T-helper 2 cell treated with Interferon-gamma antibody and Interleukin-4, amounts not matched to agents 5 μg/mL and 100 μg/mL, for 36 hours (primary cell): ENCODE data around the gene NRG2.

Source experiments
- DNase-seq: peaks from one replicate; pipeline ENCODE4 v3.0.0; 2021; ENCODE audit warnings: low spot score
- H3K27ac Mint-ChIP-seq: one replicate; pipeline ENCODE4 v1.8.0; 2021; ENCODE audit warnings: mild to moderate bottlenecking, mixed read lengths
- H3K27me3 Mint-ChIP-seq: one replicate; pipeline ENCODE4 v1.8.0; 2021; ENCODE audit warnings: low read depth, mixed read lengths
- H3K36me3 Mint-ChIP-seq: one replicate; pipeline ENCODE4 v1.8.0; 2021; ENCODE audit warnings: low read depth, mixed read lengths
- H3K4me1 Mint-ChIP-seq: one replicate; pipeline ENCODE4 v1.8.0; 2021; ENCODE audit warnings: low read depth, mixed read lengths
- H3K4me3 Mint-ChIP-seq: one replicate; pipeline ENCODE4 v1.8.0; 2022; ENCODE audit warnings: mild to moderate bottlenecking, moderate library complexity, mixed read lengths
- H3K9me3 Mint-ChIP-seq: one replicate; pipeline ENCODE4 v1.8.0; 2021; ENCODE audit warnings: mixed read lengths

NRG2 gene

DNA sequence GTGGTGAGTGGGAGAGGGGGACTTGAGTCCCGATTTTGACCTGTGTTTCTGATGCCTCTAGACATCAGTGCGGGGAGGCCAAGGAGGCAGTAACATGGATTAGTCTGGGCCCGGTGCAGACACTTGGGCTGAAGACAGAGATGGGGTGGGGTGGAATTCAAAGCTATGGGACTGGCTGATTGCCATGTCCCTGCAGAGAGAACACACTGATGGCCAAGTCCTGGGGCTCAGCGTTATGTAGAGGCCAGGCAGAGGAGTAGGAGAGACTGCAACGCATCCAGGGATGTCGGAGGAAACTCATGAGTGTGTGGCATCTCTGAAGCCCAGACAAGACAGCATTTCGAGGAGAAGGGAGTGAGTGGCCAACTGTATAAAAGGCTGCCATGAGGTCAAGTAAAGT, 217.4 kb downstream of the NRG2 start:
- H3K36me3 Mint-ChIP-seq: no peaks in the 10 kb centered on the region
- H3K27ac Mint-ChIP-seq: no peak overlapping the region
- no peaks in the 10 kb centered on the region for H3K9me3 Mint-ChIP-seq
- H3K4me3 Mint-ChIP-seq: no peak overlapping the region
- peaks cover 5% of the 10 kb centered on the region for H3K27me3 Mint-ChIP-seq
- no peak for DNase-seq
- no peaks in the 10 kb centered on the region for H3K4me1 Mint-ChIP-seq

DNA sequence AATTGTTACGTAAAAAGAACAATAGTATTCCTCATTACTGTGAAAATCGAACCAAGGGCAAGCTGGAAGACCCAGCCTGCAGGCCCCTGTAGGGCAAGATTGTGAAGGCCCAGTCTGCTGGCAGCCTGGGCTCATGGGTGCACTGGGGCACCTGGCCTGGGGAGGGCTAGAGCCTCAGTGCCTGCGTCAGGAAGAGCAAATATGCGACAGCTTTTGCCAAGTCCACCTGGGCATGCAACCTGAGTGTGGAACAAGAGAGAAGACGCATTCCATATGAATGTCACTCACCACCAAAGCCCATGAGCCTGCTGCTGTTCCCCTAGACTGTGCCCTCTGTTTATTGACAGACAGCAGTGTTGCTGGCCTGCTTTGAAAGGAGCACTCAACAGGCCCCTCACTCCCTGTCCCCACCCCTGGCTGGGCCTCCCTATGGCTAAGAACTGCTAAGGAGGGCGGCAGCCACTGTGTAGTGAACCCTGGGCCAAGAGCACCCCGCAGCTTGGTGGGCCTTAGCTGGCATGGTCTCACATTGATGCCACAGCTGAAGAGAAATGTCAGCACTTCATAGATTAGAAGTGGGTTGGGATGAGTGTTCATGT, 219.2 kb downstream of the NRG2 start:
- Mint-ChIP-seq H3K27ac (no peak overlapping the region), H3K9me3 (peaks cover 1% of the 10 kb centered on the region), H3K4me3 (no peak overlapping the region), H3K4me1 (no peaks in the 10 kb centered on the region), H3K36me3 (no peaks in the 10 kb centered on the region), H3K27me3 (peaks cover 5% of the 10 kb centered on the region)
- no peak for DNase-seq

DNA sequence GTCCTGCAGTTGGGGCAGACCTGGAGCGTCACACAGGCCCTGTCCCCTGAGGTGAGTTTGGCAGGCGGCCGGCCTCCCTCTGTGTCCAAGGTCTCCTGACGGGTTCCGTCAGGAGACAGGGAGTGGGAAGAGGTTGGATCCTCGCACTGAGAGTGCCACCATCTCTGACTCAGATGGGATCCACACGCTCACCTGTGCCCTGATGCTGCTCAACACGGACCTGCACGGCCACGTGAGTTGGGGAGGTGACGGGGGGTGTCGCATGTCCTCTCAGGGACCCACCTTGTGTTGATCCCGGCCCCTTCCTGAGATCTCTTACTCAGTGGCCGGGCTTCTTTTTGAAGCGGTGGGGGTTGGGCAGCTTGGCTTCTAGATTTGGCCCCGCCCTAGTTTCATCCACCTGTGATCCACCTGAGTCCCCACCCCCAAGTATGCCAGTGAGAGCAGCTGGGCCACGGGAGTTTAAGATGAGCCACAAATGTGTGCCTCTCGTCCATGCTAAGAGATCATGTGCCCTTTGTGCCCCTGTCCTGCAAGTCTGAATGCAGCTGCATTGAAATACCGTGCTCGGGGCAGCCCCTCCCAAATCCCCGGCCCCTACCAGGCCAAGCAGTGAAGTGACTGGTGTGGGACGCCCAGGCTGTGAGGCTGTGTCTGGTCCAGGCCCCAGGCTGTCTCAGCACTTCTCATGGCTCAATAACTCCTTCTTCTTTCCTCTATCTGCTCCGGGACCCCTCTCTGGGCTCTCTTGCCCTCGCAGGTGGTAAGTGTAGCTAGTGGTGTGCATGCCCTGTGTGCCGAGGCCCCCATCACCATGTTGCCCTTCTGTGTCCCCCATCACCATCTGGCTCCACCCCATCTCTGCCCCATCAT, 220.3 kb downstream of the NRG2 start:
- DNase-seq: no peak
- Mint-ChIP-seq H3K27me3 (peaks cover 5% of the 10 kb centered on the region), H3K9me3 (peaks cover 6% of the 10 kb centered on the region), H3K27ac (no peak overlapping the region), H3K4me1 (no peaks in the 10 kb centered on the region), H3K4me3 (no peak overlapping the region), H3K36me3 (no peaks in the 10 kb centered on the region)

DNA sequence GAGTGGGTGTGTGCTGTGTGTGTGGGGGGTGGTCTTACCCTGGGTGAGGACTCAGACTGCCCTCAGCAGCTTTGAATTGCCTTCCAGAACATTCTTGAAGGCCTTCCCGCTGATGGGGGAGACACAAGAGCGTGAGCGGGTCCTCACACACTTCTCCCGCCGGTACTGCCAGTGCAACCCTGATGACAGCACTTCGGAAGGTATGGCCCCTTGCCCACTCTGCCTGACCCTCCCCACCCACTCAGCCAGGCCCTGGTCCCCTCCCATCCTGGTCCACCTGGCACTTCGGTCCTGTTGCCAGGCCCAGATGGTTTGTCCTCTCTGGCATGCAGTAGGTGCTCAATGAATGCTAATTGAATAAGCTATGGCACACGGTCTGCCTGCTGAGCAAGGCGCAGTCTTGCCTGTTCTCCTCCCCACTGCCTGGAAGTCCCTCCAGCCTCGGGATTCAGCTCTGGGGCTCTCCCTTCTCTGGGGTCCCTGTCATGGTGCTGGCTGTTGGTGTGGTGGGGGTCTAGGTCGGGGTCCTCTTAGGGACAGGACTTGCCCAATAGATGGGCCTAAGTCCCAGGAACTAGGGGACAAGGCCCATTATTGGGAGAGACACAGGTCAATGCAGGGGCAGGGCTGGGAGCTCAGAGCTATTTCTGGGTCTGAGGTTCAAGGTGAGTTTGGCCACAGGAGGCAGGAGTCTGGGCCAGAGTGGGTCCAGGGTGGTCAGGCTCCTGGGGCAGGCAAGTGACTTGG, 221.1 kb downstream of the NRG2 start:
- peaks cover 6% of the 10 kb centered on the region for H3K9me3 Mint-ChIP-seq
- H3K36me3 Mint-ChIP-seq: no peaks in the 10 kb centered on the region
- DNase-seq: no peak
- H3K4me3 Mint-ChIP-seq: no peak overlapping the region
- H3K4me1 Mint-ChIP-seq: no peaks in the 10 kb centered on the region
- H3K27ac Mint-ChIP-seq: no peak overlapping the region
- H3K27me3 Mint-ChIP-seq: peaks cover 5% of the 10 kb centered on the region

DNA sequence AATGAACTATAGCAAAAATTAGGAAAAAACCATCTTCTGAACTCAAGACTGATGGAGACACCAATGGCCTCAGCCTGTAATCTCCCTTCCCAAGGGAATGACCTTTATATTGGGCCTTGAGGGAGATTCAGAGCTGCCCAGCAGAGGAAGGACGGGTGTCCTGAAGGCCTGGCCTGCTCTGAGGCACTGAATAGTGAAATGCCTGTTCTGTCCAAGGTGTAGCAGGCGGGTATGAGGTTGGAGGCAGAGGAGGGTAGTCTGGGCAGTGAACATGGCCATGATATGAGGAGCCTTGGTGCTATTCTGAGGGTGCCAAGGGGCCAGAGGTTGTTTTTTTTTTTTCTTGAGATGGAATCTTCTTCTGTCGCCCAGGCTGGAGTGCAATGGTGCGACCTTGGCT, 222.5 kb downstream of the NRG2 start:
- peaks cover 5% of the 10 kb centered on the region for H3K27me3 Mint-ChIP-seq
- no peaks in the 10 kb centered on the region for H3K36me3 Mint-ChIP-seq
- no peaks in the 10 kb centered on the region for H3K4me1 Mint-ChIP-seq
- H3K4me3 Mint-ChIP-seq: no peak overlapping the region
- H3K9me3 Mint-ChIP-seq: peaks cover 6% of the 10 kb centered on the region
- no peak overlapping the region for H3K27ac Mint-ChIP-seq
- no peak for DNase-seq

DNA sequence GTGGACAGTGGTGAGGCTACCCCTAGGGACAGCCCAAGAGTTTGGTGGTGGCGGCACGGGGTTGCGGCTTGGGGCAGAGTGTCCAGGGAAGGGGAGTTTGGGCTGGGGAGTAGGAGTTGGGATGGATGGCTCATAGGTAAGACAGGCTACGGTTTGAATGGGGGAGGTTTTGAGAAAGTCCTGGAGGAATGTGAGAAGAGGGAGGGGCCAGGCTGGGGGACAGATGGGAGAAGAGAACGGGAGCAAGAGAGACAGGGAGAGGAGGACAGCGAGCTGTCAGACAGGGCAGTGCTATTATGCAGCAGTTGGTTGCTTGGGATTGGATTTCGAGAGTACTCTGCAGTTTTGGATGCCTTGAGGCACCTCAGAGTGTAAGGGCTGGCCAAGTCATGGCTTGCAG, 223.0 kb downstream of the NRG2 start:
- no peak for DNase-seq
- H3K4me3 Mint-ChIP-seq: no peak overlapping the region
- no peaks in the 10 kb centered on the region for H3K36me3 Mint-ChIP-seq
- H3K27me3 Mint-ChIP-seq: peaks cover 5% of the 10 kb centered on the region
- no peaks in the 10 kb centered on the region for H3K4me1 Mint-ChIP-seq
- H3K27ac Mint-ChIP-seq: no peak overlapping the region
- H3K9me3 Mint-ChIP-seq: peaks cover 6% of the 10 kb centered on the region

DNA sequence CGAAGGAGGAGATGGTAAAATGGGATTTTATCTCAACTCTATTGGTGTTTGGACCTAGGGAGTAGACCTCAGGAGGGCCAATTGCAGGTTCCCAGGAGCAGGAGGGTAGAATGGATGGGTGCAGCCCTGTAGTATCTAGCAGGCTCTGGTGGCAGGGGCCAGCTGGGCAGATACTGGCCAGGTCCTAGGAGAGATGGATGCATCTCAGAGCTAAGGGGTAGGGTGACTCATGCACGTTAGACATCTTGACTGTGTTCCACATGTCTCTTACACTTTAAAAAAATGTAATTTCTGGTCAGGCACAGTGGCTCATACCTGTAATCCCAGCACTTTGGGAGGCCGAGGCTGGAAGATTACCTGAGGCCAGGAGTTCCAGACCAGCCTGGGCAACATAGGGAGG, 225.1 kb downstream of the NRG2 start:
- H3K36me3 Mint-ChIP-seq: no peaks in the 10 kb centered on the region

DNA sequence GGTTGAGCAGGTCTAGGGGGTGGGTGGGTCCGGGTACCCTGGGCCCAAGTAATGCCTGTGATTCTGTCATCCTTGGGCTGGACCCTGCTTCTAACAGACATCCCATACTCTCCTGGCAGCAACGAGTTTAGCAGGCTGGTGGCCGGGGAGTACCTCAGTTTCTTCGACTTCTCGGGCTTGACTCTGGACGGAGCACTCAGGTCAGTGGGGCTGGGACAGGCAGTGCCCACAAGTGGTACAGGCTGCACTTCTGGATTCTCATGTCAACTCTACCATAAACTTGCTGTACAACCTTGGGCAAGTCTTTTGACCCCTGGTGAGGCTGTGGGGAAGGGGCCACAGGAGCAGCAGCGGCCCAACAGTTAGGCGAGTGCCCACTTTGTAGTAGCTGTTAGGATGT, 225.7 kb downstream of the NRG2 start:
- H3K27me3 Mint-ChIP-seq: peaks cover 5% of the 10 kb centered on the region
- H3K36me3 Mint-ChIP-seq: no peaks in the 10 kb centered on the region
- no peak overlapping the region for H3K27ac Mint-ChIP-seq
- H3K4me3 Mint-ChIP-seq: no peak overlapping the region
- no peak for DNase-seq
- peaks cover 6% of the 10 kb centered on the region for H3K9me3 Mint-ChIP-seq
- H3K4me1 Mint-ChIP-seq: no peaks in the 10 kb centered on the region

More for the DNA sequence above, 225.1 kb downstream of the NRG2 start:
- DNase-seq: no peak
- Mint-ChIP-seq H3K4me1 (no peaks in the 10 kb centered on the region), H3K27ac (no peak overlapping the region), H3K9me3 (peaks cover 6% of the 10 kb centered on the region), H3K4me3 (no peak overlapping the region), H3K27me3 (peaks cover 5% of the 10 kb centered on the region)

DNA sequence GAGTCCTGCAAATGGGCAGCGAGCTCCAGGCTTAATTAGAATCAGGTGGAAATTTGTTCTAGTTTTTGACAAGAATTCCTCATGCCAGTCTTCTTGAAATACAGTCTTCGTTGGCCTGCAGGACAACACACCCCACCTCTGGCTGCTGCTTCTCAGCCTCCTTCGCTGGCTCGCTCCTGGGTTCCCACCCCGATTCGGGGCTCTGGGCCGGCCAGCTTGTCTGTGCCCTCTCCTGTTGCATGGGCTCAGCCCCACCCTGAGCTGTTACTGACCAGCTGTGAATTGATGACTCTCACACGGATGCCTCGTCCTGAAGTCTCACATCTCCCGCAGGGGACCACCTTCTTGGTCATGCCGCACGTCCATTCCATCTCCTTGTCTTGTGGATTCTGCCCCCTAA, 226.5 kb downstream of the NRG2 start:
- Mint-ChIP-seq H3K27me3 (peaks cover 5% of the 10 kb centered on the region), H3K36me3 (no peaks in the 10 kb centered on the region), H3K4me1 (no peaks in the 10 kb centered on the region), H3K27ac (no peak overlapping the region), H3K4me3 (no peak overlapping the region), H3K9me3 (peaks cover 6% of the 10 kb centered on the region)
- no peak for DNase-seq

DNA sequence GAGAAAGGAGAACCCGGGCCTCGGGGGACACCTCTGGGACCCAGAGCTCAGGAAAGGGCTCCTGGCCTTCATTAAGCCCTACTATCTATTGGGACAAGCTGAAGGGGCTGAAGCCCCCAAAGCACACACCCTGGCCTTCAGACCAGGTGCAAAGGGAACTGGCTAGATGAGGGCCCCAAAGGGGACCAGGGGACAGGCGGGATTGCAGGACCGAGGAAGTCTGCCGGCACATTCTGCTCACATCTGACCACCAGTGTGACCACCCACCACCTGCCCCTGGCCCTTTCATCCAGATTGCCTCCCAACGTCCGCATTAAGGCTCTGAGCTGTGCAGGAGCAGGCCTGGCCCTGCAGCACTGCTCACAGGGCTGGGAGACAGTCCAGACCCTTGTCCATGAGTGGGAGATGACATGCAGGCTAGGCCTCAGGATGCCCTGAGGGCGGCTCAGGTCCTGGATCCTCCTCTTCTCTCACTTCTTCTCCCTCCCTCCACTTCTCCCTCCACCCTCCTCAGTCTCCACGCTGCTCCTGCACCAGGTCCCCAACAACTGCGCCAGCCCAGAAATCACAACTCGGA, 228.3 kb downstream of the NRG2 start:
- peaks cover 6% of the 10 kb centered on the region for H3K9me3 Mint-ChIP-seq
- no peaks in the 10 kb centered on the region for H3K36me3 Mint-ChIP-seq
- no peak overlapping the region for H3K27ac Mint-ChIP-seq
- H3K4me1 Mint-ChIP-seq: no peaks in the 10 kb centered on the region
- peaks cover 1% of the 10 kb centered on the region for H3K27me3 Mint-ChIP-seq
- DNase-seq: no peak
- no peak overlapping the region for H3K4me3 Mint-ChIP-seq

DNA sequence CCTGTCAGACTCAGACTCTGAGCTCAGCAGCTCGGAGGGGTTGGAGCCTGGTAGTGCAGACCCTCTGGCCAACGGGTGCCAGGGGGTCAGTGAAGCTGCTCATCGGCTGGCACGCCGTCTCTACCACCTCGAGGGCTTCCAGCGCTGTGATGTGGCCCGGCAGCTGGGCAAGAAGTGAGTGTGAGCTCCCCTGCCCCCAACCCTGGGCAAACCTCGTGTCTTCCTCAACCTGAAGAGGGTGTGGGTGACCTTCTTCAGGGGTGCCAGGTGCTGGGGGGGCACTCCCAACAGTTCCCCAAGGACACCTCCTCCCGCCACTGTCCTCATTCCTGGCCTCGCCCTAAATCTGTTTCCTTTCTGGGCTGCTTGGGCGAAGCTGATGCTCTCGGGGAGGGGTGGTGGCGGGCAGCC, 228.9 kb downstream of the NRG2 start:
- Mint-ChIP-seq H3K36me3 (no peaks in the 10 kb centered on the region), H3K4me1 (no peaks in the 10 kb centered on the region), H3K9me3 (peaks cover 6% of the 10 kb centered on the region), H3K27me3 (no peaks in the 10 kb centered on the region), H3K27ac (no peak overlapping the region), H3K4me3 (no peak overlapping the region)
- DNase-seq: no peak

DNA sequence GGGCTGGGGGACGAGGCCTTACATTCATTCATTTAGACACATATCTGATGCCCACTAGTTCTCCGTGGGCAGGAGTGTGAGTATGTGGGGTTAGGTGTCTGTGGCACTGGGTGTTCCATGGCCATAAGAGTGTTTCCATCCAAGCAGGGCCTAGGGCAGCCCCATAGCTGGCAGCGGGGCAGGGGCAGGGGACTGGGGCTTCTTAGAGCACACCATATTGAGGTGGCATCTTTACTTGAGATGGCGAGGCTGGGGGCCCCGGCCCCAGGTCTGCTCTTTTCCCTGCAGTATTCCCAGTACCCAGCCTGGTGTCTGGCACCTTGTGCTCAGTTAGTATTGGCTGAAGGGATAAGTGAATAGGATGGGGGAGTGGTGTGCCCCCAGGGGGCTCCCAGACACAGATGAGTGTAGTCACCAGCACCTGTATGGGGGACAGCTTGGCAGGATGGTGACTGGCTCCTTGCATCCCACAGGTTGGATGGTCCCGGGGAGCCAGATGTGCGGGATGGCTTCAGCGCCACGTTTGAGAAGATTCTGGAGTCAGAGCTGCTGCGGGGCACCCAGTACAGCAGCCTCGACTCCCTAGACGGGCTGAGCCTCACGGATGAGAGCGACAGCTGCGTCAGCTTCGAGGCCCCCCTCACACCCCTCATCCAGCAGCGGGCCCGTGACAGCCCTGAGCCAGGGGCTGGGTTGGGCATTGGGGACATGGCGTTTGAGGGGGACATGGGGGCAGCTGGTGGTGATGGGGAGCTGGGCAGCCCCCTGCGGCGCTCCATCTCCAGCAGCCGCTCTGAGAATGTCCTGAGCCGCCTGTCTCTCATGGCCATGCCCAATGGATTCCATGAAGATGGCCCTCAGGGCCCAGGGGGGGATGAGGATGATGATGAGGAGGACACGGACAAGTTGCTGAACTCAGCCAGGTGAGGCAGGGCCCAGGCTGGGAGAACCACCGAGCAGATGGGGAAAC, 230.0 kb downstream of the NRG2 start:
- Mint-ChIP-seq H3K4me3 (no peak overlapping the region), H3K9me3 (no peaks in the 10 kb centered on the region), H3K27me3 (no peaks in the 10 kb centered on the region), H3K36me3 (no peaks in the 10 kb centered on the region), H3K27ac (no peak overlapping the region), H3K4me1 (no peaks in the 10 kb centered on the region)
- DNase-seq: no peak

DNA sequence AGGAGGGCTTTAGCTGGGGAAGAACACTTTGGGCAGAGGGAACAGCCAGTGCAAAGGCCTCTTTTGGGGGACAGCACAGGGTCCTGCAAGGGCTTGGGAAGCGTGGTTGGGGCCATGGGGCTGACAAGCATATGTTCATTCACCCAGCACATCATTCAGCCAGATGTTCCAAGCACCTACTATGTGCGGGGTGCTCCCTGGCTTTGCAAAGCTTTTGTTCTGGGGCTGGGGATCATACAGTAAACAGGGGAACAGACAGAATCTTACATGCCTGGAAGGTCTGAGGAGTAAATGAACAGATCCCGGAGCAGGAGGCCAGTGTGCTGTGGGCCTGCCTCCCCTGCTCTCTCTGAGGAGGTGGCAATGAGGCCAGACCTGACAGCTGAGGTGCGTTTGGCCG, 230.8 kb downstream of the NRG2 start:
- no peak for DNase-seq
- Mint-ChIP-seq H3K4me3 (no peak overlapping the region), H3K4me1 (no peaks in the 10 kb centered on the region), H3K36me3 (no peaks in the 10 kb centered on the region), H3K27ac (no peak overlapping the region), H3K27me3 (no peaks in the 10 kb centered on the region), H3K9me3 (no peaks in the 10 kb centered on the region)
